ENCODE measurements around the gene POTEH. TPM values are rescaled to one million over a fixed set of nuclear protein-coding genes. Genes with fewer than 3 reads are reported as not detected.
"Not testable (repeated sequence)": the region's sequence is repeated elsewhere in the genome, so short reads cannot be mapped to it uniquely, and the experiment has no call there.

The POTEH gene
- polyA plus RNA-seq, 12 donors: 0.12 TPM; not detected in 11

DNA sequence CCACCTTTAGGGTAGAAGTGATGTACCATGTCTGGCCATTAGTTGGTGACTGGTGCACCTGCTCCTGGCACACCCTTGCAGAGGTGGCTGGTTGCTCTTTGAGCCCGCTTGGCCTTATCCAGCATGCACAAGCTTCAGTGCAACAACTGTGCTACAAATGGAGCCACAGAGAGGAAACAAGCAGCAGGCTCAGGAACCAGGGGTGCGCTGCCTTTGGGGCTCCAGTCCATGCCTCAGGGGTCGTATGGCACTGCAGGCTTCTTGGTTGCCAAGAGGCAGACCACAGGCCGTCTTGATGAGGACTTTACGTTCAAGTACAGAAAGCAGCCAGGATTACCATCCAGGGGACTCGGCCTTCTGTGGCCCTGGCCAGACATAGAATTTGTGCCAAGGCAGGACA lies 44.6 kb downstream of the POTEH start:
- not testable (repeated sequence) for DNase-seq

DNA sequence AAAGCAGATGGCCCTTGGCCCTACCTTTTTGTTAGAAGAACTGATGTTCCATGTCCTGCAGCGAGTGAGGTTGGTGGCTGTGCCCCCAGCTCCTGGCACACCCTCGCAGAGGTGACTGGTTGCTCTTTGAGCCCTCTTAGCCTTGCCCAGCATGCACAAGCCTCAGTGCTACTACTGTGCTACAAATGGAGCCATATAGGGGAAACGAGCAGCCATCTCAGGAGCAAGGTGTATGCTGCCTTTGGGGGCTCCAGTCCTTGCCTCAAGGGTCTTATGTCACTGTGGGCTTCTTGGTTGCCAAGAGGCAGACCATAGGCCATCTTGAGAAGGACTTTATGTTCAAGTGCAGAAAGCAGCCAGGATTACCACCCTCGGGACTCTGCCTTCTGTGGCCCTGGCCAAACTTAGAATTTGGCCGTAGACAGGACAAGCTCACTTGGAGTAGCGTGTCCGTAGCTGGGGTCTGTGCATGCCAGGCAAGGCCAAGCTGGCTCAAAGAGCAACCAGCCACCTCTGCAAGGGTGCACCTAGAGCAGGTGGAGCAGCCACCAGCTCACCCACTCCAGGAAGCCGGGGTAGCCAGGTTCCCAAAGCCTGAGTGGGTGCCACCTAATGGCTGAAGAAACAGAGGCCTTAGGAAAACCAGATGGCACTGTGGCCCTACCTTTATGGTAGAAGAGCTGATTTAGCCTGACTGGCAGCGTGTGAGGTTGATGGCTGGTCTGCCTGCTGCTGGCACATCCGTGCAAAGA lies 48.5 kb downstream of the POTEH start:
- not testable (repeated sequence) for DNase-seq

DNA sequence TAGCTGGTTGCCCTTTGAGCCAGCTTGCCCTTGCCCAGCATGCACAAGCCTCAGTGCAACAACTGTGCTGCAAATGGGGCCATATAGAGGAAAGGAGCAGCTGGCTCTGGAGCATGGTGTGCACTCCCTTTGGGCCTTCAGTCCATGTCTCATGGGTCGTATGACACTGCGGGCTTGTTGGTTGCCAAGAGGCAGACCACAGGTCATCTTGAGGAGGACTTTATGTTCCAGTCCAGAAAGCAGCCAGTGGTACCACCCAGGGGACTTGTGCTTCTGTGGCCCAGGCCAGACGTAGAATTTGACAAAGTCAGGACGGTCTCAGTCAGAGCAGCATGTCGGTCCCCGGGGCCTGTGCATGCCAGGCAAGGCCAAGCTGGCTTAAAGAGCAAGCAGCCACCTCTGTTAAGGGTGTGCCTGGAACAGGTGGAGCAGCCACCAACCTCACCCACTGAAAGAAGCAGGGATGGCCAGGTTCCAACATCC lies 49.1 kb downstream of the POTEH start:
- DNase-seq: not testable (repeated sequence)

DNA sequence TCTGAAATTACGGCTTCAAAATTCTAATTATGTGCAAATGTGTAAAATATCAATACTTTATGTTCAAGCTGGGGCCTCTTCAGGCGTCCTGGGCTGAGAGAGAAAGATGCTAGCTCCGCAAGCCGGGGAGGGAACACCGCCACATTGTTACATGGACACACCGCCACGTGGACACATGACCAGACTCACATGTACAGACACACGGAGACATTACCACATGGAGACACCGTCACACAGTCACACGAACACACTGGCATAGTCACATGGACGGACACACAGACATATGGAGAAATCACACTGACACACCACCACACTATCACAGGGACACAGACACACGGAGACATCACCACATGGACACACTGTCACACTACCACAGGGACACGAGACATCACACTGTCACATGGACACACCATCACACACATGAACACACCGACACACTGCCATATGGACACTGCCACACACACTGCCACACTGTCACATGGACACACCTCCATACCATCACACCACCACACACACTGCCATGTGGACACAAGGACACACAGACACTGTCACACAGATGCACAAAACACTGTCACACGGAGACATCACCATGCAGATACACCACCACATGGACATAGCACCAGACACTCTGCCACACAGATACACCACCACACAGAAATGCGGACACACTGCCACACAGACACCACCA lies 58.0 kb downstream of the POTEH start:
- DNase-seq: not testable (repeated sequence)

DNA sequence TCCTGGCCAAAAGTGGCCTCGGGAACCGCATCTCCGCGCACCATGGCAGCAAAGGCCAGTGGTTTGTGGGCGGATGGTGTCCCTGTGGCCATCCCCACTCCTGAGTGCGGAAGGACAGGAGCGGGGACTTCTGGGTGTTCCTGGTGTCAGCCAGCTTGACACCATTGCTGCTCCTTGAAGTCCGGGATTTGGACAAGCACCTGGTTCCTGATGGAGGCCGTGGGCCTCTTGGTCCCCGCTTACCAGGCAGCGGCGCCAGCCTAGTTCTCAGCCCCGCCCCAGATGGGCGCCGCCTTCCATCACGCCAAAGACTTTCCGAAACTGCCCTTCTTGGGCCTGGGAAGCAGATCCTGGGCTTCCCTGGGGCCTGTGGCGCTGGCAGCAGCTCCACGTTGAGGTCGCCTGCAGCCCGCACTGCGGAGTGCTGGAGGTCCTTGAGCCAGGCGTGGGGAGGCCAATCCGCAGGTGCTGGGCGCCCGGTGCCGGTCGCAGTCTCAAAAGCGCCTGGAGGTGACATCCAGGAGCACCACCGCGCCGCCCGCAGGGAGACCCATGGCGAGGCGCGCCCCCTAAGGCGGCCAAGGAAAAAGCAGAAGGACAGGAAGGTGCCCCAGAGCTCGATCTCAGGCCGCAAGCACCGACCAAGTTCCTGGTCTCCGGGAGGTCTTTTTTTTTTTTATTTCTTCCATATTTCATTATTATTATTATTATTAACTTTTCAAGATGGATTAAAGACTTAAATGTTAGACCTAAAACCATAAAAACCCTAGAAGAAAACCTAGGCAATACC lies 59.5 kb downstream of the POTEH start:
- DNase-seq: not testable (repeated sequence)

DNA sequence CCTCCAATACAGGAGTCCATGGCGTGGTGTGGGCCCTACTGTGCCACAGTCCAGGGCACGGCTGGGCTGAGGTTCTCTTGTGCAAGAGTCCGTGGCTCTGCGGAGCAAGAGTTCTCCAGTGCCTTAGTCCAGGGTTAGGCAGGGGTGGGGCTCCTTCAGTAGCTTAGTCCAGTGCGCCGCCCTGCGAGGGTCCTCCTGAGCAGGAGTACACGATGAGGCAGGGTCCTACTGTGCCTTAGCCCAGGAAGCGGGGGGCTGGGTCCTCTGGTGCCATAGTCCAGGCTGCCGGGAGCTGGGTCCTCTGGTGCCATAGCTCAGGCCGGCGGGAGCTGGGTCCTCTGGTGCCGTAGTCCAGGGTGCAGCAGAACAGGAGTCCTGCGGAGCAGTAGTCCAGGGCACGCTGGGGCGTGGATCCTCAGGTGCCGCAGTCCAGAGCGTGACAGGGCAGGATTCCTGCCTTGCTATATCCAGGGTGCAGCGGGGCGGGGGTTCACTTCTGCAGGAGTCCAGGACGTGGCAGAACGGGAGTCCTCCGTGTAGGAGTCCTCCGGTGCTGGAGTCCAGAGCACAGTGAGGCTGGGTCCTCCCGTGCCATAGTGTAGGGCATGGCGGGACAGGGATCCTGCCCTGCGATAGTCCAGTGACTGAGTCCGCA lies 69.7 kb downstream of the POTEH start:
- DNase-seq: not testable (repeated sequence)

DNA sequence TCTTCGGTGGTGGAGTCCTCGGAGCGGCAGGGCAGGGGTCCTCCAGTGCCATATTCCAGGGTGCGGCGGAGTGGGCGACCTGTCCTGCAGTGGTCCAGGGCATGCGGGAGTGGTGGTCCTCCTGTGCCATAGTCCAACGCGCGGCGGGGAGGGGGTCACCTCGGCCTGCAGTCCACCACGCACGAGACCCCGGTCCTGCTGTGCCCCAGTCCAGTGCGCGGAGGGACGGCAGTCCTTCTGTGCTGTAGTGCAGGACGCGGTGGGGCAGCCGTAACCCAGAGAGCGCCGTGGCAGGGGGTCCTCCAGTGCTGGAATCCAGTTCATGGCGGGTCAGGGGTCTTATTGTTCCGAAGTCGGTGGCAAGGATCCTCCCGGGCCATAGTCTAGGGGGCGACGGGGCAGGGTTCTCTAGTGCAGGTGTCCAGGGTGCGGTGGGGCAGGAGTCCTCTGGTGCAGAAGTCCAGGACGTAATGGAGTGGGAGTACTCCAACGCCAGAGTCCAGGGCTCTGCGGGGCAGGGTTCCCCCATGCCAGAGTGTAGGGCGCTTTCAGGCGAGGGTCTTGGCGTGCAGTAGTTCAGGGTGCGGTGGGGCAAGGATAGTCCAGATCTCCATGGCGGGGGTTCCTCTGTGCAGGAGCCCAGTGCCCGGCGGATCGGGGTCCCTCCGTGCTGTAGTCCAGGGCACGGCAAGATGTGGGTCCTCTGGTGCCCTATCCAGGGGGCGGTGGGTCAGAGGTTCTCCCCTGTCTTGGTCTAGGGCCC lies 70.7 kb downstream of the POTEH start:
- DNase-seq: not testable (repeated sequence)

DNA sequence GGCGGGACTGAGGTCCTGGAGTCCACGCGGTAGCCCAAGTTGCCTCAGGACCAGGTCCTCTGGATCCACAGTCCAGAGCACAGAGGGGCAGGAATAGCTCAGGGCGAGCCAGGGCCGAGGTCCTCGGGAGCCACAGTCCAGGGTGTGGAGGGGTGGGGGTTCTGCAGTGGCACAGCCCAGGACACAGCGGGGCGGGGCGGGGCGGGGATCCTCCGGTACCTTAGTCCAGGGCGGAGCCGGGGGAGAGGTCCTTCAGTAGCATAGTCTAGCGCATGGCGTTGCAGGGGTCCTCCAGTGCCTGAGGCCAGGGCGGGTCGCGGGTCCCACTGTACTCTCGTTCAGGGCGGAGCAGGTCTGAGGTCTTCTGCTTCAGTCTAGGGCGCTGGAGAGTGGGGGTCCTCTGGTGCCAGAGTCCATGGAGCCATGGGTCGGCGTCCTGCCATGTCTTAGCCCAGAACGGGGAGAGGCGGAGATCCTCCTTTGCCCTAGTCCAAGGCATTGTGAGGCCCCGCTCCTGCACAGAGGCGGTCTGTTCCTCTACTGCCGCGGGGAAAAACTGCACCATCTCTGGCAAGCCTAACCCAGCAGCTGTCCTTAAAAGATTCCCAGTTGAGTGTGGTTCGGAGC lies 71.4 kb downstream of the POTEH start:
- not testable (repeated sequence) for DNase-seq

DNA sequence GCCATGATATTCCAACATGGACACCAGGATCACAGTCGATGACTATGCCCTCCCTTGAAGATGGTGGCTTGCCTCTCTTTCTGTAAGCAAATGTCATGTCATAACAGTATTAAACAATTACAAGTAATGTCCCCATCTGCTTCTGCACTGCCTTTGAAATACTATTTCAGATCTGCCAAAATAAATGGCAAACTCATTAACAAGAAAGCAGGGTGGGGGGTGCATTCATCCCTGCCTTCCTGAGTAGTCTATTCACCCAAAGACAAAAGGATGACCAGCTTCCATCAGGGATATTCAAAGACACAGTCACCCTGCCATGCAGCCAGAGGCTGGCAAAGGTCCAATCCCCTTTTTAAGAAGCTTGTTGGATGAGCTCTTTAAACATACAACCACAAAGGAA lies 73.7 kb downstream of the POTEH start:
- DNase-seq: not testable (repeated sequence)

Other genes with a start within 250 kb of the POTEH start
- not detected for gene OR11H1, start 161.8 kb upstream of the POTEH start, polyA plus RNA-seq (ENCODE audit: insufficient read length in 12 of 12)